B cell (primary cell): ENCODE data around the gene CACNA2D2. TPM values are rescaled to one million over a fixed set of nuclear protein-coding genes. Genes with fewer than 3 reads are reported as not detected.

Experiments
- ATAC-seq: fragments of 200-7000 bp; cut with Tn5 transposase; one replicate; pipeline ENCODE4 v1.10.0; 2021; ENCODE audit warnings: low read depth, mild to moderate bottlenecking, moderate number of reproducible peaks, moderate library complexity
- CTCF ChIA-PET: fragments of 350-600 bp; sonication (Branson Sonifier 250); formaldehyde crosslinking; loops from one replicate; lab custom pipeline; 2021; ENCODE audit warnings: antibody characterized with exemption, inconsistent platforms; lab: Charles Lee
- POLR2A ChIA-PET: fragments of 350-600 bp; sonication (Branson Sonifier 250); formaldehyde crosslinking; loops from one replicate; lab custom pipeline; 2021; ENCODE audit warnings: antibody characterized with exemption; lab: Charles Lee
- DNase-seq: peaks from one replicate; pipeline ENCODE4 v3.0.0; 2013
- H2AFZ ChIP-seq: 2 replicates; pipeline ENCODE4 v1.6.1; 2012; ENCODE audit warnings: mild to moderate bottlenecking, low read depth, low read length; ENCODE audit not compliant: insufficient read depth, poor library complexity, severe bottlenecking
- H3K27ac ChIP-seq, 2 donors: 1 replicate in 1 of 2; 2 replicates in 1 of 2; pipeline ENCODE4 v1.5.1; 2012 to 2013; ENCODE audit warnings: low read length in 2 of 2, mild to moderate bottlenecking in 2 of 2, moderate library complexity in 1 of 2
- H3K27me3 ChIP-seq, 4 experiments: fragments of 200-600 bp in 1 of 4; sonication (generic) in 1 of 4; replicated peaks in 1 of 4; 1 replicate in 2 of 4; 2 replicates in 2 of 4; pipeline versions ENCODE4 v1.6.1 to v1.7.0; 2013 to 2016; ENCODE audit warnings: low read length in 3 of 4, mild to moderate bottlenecking in 2 of 4, mixed read lengths in 1 of 4, moderate library complexity in 1 of 4; ENCODE audit not compliant: insufficient read depth in 4 of 4, control insufficient read depth in 3 of 4; ENCODE audit errors: control extremely low read depth in 1 of 4
- H3K36me3 ChIP-seq, 2 experiments: replicated peaks in 1 of 2; 1 replicate in 1 of 2; 2 replicates in 1 of 2; pipeline versions ENCODE4 v1.6.1 to v1.7.1; 2013; ENCODE audit warnings: low read length in 1 of 2; ENCODE audit not compliant: insufficient read depth in 2 of 2, control insufficient read depth in 1 of 2; ENCODE audit errors: control extremely low read depth in 1 of 2, extremely low read depth in 1 of 2
- H3K4me1 ChIP-seq, 2 donors: fragments of 200-600 bp in 1 of 2; sonication (generic) in 1 of 2; 1 replicate in 1 of 2; 2 replicates in 1 of 2; pipeline versions ENCODE4 v1.5.1 to v1.6.1; 2013 to 2017; ENCODE audit warnings: low read length in 2 of 2; ENCODE audit not compliant: control insufficient read depth in 2 of 2, insufficient read depth in 2 of 2
- H3K4me2 ChIP-seq: replicated peaks from 2 replicates; pipeline ENCODE3; 2012; ENCODE audit warnings: mild to moderate bottlenecking, low read depth, low read length; ENCODE audit not compliant: poor library complexity, severe bottlenecking
- H3K4me3 ChIP-seq, 5 experiments: fragments of 200-600 bp in 1 of 5; sonication (generic) in 1 of 5; 1 replicate in 3 of 5; 2 replicates in 2 of 5; pipeline versions ENCODE4 v1.5.1 to v1.7.0; 2011 to 2016; ENCODE audit warnings: low read length in 4 of 5, mild to moderate bottlenecking in 4 of 5, low read depth in 2 of 5, control low read depth in 1 of 5, moderate library complexity in 1 of 5; ENCODE audit not compliant: insufficient read depth in 1 of 5; ENCODE audit errors: control extremely low read depth in 1 of 5, extremely low read depth in 1 of 5
- H3K79me2 ChIP-seq: fragments of 200-600 bp; sonication (generic); one replicate; pipeline ENCODE4 v1.6.0; 2016; ENCODE audit warnings: low read length; ENCODE audit not compliant: control insufficient read depth, insufficient read depth
- H3K9ac ChIP-seq: fragments of 200-600 bp; sonication (generic); 2 replicates; pipeline ENCODE4 v1.6.1; 2017; ENCODE audit warnings: mild to moderate bottlenecking, low read length, moderate library complexity
- H3K9me3 ChIP-seq, 3 donors: one replicate each; pipeline versions ENCODE4 v1.6.1 to v1.7.1; 2013; ENCODE audit warnings: low read length in 2 of 3; ENCODE audit not compliant: control insufficient read depth in 2 of 3, insufficient read depth in 1 of 3; ENCODE audit errors: control extremely low read depth in 1 of 3
- H4K20me1 ChIP-seq: 2 replicates; pipeline ENCODE4 v1.6.0; 2012; ENCODE audit warnings: mild to moderate bottlenecking, low read length; ENCODE audit not compliant: insufficient read depth, control insufficient read depth, poor library complexity, severe bottlenecking
- H3K27ac Mint-ChIP-seq: one replicate; pipeline ENCODE4 v1.8.0; 2021; ENCODE audit warnings: mixed read lengths
- H3K27me3 Mint-ChIP-seq: one replicate; pipeline ENCODE4 v1.8.0; 2021; ENCODE audit warnings: mixed read lengths
- H3K4me1 Mint-ChIP-seq: one replicate; pipeline ENCODE4 v1.8.0; 2021; ENCODE audit warnings: mixed read lengths
- H3K4me3 Mint-ChIP-seq: one replicate; pipeline ENCODE4 v1.8.0; 2021; ENCODE audit warnings: mixed read lengths
- H3K9me3 Mint-ChIP-seq: one replicate; pipeline ENCODE4 v1.8.0; 2022; ENCODE audit warnings: mixed read lengths; ENCODE audit not compliant: insufficient read depth
- EZH2 ChIP-seq: IDR thresholded peaks from 2 replicates; pipeline ENCODE4 v1.6.1; 2012; ENCODE audit warnings: borderline replicate concordance, low read depth, mild to moderate bottlenecking, moderate library complexity, low read length; ENCODE audit not compliant: insufficient read depth, poor library complexity, severe bottlenecking
- WGBS: methylation state at CpG from one replicate; pipeline ENCODE4 v1.1.5; 2013; ENCODE audit warnings: missing lambda C conversion rate; ENCODE audit not compliant: insufficient coverage; 5-methylcytosine and 5-hydroxymethylcytosine counted together
- intact Hi-C: fragments of 100-400 bp; cut with micrococcal nuclease; formaldehyde crosslinking; loops from one replicate; pipeline ENCODE4 v1.10.0; 2022
- polyA plus RNA-seq: library from polyadenylated mRNA; depleted of rRNA; stranded (reverse); fragments of >200 nt; gene quantifications from 2 replicates; pipeline ENCODE4 v1.2.3, GENCODE V29; 2012
- total RNA-seq, 2 donors: library from RNA; stranded (reverse); fragments of 120-200 nt in 1 of 2; gene quantifications; 1 replicate in 1 of 2; 2 replicates in 1 of 2; pipeline versions ENCODE4 v1.2.3 to v1.2.4, GENCODE V29; 2013 to 2022
- TF ChIP-seq, protein P1 (sequence below): fragments of 200-600 bp; IDR thresholded peaks from one replicate; pipeline ENCODE4 v1.8.0; 2022; ENCODE audit warnings: antibody characterized with exemption, mild to moderate bottlenecking

CACNA2D2 gene
- total and polyA plus RNA-seq, 2 donors (not counting 1 experiment from before 2014, with no cell fraction given), result 0.69 to 1.2 TPM

DNA sequence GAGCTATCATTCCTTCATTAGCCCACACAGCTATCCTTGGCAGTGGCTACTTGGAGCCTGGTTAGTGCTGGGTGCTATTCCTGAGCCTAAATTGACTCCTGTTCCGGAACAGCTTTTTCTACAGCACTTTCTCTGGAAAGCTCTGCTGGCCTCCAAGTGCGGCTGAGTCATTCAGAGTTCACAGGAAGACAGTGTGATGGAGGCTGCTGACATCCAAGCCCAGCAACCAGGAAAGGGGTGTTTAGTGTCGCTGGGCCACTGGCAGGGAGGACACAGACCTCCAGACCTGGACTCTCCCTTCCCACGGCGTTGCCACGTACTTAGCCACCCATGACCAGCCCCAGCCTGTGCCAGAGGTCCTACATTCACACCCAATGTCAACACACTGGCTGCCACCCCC lies 28.7 kb downstream of the CACNA2D2 start:
- WGBS, result 91% methylated on average over 6 of the region's 6 CpGs
- Histone ChIP-seq H3K4me3 (no peak overlapping the region), H3K27me3 (no peaks in the 10 kb centered on the region), H3K27ac (no peak overlapping the region), H3K9ac (no peak overlapping the region), H3K79me2 (no peaks in the 10 kb centered on the region), H3K4me1 (no peaks in the 10 kb centered on the region), H3K9me3 (no peaks in the 10 kb centered on the region), H2AFZ (no peak overlapping the region), H3K4me2 (no peak overlapping the region), H3K36me3 (no peaks in the 10 kb centered on the region), H4K20me1 (no peaks in the 10 kb centered on the region)
- no peak overlapping the region for H3K4me3 Mint-ChIP-seq
- no peak for TF ChIP-seq EZH2
- TF ChIP-seq, protein P1, sequence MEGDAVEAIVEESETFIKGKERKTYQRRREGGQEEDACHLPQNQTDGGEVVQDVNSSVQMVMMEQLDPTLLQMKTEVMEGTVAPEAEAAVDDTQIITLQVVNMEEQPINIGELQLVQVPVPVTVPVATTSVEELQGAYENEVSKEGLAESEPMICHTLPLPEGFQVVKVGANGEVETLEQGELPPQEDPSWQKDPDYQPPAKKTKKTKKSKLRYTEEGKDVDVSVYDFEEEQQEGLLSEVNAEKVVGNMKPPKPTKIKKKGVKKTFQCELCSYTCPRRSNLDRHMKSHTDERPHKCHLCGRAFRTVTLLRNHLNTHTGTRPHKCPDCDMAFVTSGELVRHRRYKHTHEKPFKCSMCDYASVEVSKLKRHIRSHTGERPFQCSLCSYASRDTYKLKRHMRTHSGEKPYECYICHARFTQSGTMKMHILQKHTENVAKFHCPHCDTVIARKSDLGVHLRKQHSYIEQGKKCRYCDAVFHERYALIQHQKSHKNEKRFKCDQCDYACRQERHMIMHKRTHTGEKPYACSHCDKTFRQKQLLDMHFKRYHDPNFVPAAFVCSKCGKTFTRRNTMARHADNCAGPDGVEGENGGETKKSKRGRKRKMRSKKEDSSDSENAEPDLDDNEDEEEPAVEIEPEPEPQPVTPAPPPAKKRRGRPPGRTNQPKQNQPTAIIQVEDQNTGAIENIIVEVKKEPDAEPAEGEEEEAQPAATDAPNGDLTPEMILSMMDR, result no peak
- DNase-seq (no peak), ATAC-seq (no peak)
- H3K4me1 Mint-ChIP-seq, result no peaks in the 10 kb centered on the region
- ChIA-PET CTCF (no interaction called here), POLR2A (no interaction called here)
- intact Hi-C loops, result no loop called here
- no peaks in the 10 kb centered on the region for H3K9me3 Mint-ChIP-seq
- no peak overlapping the region for H3K27ac Mint-ChIP-seq
- H3K27me3 Mint-ChIP-seq, result peaks cover 9% of the 10 kb centered on the region

DNA sequence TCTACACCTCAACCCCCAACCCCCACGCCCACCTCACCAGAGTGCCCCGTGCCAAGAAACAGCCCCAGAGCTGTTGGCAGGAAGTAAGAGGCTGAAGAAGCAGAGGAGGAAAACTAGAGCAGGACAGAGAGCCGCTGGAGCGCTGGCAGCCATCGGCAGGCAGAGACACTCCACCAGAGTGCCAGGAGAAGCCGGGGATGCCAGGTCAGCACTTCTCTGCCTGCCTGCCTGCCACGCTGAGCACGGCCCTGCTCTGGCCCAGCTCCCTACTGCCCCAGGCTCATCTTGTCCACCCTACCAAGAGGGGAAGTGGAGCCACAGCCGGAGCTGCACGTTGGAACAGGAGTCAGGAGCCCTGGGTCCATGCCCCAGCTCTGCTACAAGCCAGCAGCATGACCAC lies 29.7 kb downstream of the CACNA2D2 start:
- Histone ChIP-seq H3K9me3 (no peaks in the 10 kb centered on the region), H3K4me2 (no peak overlapping the region), H3K79me2 (no peaks in the 10 kb centered on the region), H3K36me3 (no peaks in the 10 kb centered on the region), H3K4me1 (no peaks in the 10 kb centered on the region), H3K9ac (no peak overlapping the region), H2AFZ (no peak overlapping the region), H3K4me3 (no peak overlapping the region), H3K27ac (no peak overlapping the region), H4K20me1 (no peaks in the 10 kb centered on the region), H3K27me3 (no peaks in the 10 kb centered on the region)
- no peaks in the 10 kb centered on the region for H3K9me3 Mint-ChIP-seq
- DNase-seq (no peak), ATAC-seq (no peak)
- peaks cover 9% of the 10 kb centered on the region for H3K27me3 Mint-ChIP-seq
- no peaks in the 10 kb centered on the region for H3K4me1 Mint-ChIP-seq
- ChIA-PET POLR2A (no interaction called here), CTCF (no interaction called here)
- H3K27ac Mint-ChIP-seq, result no peak overlapping the region
- H3K4me3 Mint-ChIP-seq, result no peak overlapping the region
- no peak for TF ChIP-seq EZH2
- TF ChIP-seq, protein P1, result no peak
- intact Hi-C loops, result no loop called here
- 48% methylated on average over 10 of the region's 10 CpGs for WGBS
